ENCODE data around the gene SERPINI1.

The SERPINI1 gene

DNA sequence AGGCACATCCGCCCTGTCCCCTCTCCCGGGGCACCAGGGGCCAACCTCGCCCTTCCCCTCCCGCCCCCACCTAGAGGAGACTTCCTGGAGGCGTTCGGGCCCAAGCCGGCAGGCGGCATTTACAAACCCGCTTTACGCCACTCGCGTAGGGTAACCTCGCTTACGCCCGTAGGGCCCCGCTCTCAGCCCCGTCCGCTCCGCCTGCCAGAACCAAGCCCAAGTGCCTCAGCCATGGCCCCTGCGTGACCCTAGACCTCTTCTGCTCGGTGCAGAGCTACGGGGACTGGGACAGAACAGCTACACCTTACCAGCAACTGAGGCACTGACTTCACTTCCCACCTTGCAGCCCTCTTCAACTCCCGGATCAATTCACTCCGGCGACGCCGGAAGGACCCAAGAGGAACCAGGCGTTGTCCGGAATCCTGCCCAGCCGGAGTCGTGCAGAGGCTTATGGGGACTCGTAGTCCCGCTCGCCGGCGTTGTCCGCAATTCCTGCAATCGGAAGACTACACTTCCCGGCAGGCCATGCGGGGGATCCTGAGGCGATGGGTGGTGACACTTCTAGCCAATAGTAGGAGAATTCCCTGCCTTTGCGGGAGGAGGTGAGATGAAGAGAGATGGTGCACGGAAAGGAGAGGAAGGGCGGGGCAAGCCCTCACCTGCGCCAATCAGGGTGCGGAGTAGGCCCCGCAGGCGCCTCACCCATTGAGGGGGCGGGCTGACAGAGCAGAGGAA lies 856 bp upstream of the SERPINI1 start, which contains the start of gene PDCD10:
PDCD10 (minus strand) TSS at position 395 of the 735 bp plus-strand sequence. CDS start 14,735 bp downstream, outside the sequence.
- peak; percentile 93 for DNase-seq (ENCODE audit: low read depth)

GRCh38 chr3:167736264-167736787 lies 805 bp downstream of the SERPINI1 start:
- DNase-seq (ENCODE audit: low read depth): no peak

DNA sequence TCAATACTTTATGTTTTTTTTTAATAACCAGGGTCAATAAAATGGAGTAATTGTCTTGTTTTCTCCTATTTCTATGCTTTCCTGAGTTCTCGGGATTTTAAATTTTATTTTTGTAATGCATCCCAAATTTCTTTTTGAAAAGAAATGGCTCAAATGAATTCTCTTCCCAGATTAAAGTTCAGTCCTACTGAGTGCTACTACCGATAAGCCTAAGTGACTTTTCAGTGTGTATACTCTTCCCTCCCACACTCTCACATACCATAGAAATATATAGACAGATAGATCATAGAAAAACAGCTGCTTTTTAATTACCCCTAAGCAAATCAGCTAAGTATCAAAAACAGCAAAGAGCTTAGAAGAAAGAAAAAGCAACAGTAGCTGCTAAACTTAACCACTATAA lies 1.5 kb downstream of the SERPINI1 start:
- DNase-seq (ENCODE audit: low read depth): no peak

DNA sequence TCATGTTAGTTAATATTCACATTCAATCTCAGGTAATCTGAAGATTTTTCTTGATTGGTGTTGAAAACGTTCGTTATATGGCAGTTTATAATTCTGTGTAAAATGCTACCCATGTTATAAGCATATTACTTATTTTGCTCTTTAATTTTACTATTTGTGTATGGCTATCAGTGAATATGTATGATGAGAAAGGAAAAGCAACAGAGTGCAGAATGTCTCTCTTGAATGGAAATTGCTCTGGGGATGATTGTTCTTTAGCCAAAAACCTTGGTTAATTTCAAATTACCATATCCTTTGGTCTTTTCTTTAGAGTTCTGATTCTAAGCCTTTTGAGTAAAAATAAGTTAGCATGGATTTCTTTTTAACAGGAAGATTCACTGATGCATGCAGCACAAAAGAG lies 2.5 kb downstream of the SERPINI1 start:
- DNase-seq (ENCODE audit: low read depth): no peak

- DNase-seq (ENCODE audit: low read depth): no peak
These were observed 3.8 kb downstream of the SERPINI1 start for GRCh38 chr3:167739190-167739810.

DNA sequence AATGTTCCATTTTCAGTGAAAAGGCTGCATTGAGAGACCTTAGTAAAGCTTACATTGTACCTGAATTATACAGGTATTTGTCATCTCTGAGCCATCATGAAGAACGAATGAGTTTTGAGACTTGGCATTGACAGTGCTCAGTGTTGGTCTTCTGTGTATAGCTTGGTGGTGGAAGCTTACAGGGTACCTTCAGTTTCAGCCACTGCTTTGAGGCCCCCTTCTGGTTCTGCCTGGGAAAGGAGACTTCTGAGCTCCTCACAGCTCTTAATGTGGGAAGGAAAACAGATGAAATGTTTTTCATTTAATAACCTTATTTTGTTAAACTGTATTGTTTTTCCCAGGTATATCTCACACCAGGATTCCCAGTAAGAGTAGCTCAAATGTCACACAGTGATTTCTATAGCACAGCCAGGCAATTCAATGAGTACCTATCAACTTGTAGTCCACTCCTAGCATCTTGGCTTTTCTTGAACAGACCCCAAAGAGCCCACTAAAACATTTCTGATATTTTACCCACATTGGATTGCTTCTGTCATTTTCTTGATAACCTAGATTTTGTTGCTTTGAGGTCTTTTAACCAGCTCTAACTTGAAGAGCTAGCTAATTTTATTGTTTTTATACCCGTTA lies 5.6 kb downstream of the SERPINI1 start:
- no peak for DNase-seq (ENCODE audit: low read depth)

DNA sequence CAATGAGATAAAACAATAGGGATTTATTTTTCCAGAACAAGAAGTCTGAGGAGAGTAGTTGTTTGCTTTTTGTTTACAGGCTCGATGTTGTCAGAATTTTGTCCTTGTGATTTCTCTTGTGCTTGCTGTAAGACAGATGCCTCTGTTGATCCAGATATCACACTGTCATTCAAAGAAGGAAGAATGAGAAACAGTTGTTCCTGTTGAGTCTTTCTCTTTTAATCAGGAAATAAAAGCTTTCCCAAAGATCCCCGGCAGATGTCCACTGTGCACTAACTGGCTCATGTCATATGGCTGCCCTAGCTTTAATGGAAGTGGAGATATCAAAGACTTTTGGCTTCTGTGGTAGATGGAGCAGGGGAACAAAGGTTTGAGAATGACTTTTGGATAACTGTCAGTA lies 6.8 kb downstream of the SERPINI1 start:
- no peak for DNase-seq (ENCODE audit: low read depth)

DNA sequence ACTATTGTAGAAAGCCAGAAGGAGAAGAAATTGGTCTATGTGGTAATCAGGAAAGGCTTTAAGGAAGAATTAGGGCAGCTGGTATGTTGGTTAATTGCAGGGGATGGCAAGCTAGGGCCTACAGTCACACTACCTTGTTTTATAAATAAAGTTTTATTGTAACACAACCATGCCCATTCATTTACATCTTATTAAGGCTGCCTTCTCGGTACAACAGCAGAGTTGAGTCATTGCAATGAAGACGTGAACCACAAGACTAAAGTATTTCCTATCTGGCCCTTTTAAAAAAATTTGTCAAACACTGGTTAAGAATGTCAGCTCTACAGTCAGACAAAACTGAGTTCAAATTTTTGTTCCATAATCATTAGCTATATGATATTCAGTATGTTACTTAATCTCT lies 8.3 kb downstream of the SERPINI1 start:
- no peak for DNase-seq (ENCODE audit: low read depth)

DNA sequence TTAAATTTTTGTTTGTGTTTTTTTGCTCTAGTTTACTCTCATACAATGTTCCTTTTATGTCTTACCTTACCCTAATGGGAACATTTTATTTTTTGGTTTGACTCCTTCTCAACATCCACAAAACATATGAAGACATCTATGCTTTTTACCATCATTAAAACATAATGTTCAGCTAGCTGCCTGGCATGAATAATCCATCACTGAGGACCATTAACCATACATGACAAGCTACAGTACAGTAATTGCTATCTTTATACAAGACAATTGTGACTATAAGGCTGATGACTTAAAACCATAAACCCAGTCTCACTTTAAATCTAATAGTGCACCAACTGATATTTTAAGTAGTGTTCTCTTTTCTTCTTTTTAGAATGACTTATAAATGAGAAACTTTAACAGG lies 13.7 kb downstream of the SERPINI1 start:
- DNase-seq (ENCODE audit: low read depth): no peak

- DNase-seq (ENCODE audit: low read depth): no peak
These were observed 14.2 kb downstream of the SERPINI1 start for GRCh38 chr3:167749728-167750127.

GRCh38 chr3:167750272-167750971 lies 14.9 kb downstream of the SERPINI1 start:
- DNase-seq (ENCODE audit: low read depth): no peak

GRCh38 chr3:167754049-167754448 lies 18.5 kb downstream of the SERPINI1 start:
- DNase-seq (ENCODE audit: low read depth): no peak

- DNase-seq (ENCODE audit: low read depth): no peak
These were observed 25.8 kb downstream of the SERPINI1 start for GRCh38 chr3:167761302-167761701.

- DNase-seq (ENCODE audit: low read depth): no peak
These were observed 26.8 kb downstream of the SERPINI1 start for GRCh38 chr3:167762296-167762695.

- no peak for DNase-seq (ENCODE audit: low read depth)
These were observed 37.5 kb downstream of the SERPINI1 start for GRCh38 chr3:167772992-167773391.

GRCh38 chr3:167773584-167773983 lies 38.1 kb downstream of the SERPINI1 start:
- DNase-seq (ENCODE audit: low read depth): no peak

- no peak for DNase-seq (ENCODE audit: low read depth)
These were observed 40.7 kb downstream of the SERPINI1 start for GRCh38 chr3:167776066-167776685.

GRCh38 chr3:167777356-167777755 lies 41.8 kb downstream of the SERPINI1 start:
- no peak for DNase-seq (ENCODE audit: low read depth)

GRCh38 chr3:167780214-167780883 lies 44.8 kb downstream of the SERPINI1 start:
- DNase-seq (ENCODE audit: low read depth): no peak

DNA sequence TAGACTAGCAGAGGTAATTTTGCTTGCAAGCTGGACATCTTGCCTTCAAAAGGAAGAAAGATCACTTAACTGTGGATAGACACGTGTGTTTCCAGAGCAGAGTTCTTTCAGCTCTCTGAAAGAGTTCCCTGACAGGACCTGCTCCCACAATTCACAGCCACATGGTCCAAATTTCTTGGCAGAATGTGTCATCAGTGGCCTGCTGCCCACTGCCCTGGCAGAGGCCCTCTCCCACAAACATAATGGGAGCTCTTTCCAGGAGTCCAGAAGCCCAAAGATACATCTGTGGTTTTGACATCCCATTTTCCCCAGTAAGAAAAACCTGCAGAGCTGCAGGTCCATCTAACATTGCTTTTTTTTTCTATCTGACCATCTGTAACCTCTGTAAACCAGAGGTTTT lies 48.3 kb downstream of the SERPINI1 start:
- no peak for DNase-seq (ENCODE audit: low read depth)

DNA sequence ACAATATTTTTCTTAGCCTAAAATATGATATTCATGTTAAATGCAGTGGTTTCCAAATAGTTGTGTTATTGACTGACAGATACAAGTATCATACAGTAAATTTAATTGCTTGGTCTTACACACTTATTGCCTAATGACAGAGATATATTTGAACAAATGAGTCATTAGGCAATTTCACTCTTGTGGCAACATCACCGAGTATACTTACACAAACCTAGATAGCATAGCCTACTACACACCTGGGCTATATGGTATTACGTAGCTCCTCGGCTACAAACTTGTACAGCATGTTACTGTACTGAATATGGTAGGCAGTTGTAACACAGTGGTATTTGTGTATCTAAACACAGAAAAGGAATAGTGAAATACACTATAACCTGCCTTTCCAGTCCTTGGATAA lies 50.3 kb downstream of the SERPINI1 start:
- no peak for DNase-seq (ENCODE audit: low read depth)

All from stimulated activated CD8-positive, alpha-beta memory T cell treated with anti-CD3 and anti-CD28 coated beads, Interleukin-12 subunit alpha, Interleukin-12 subunit beta, amount 100 ng/mL, for 4 hours (primary cell).